GM12878 (cell line): ENCODE measurements around the gene BGLAP.

Experiments used
- ZNF24 ChIP-seq: fragments of 450-650 bp; IDR thresholded peaks from 2 replicates; pipeline ENCODE4 v1.6.1; 2017; ENCODE audit warnings: antibody characterized with exemption, mild to moderate bottlenecking
- TF ChIP-seq, protein P1 (sequence below), 3 experiments: IDR thresholded peaks in 2 of 3; conservative IDR thresholded peaks in 1 of 3; 2 replicates each; pipeline ENCODE4 v1.5.1; 2011; ENCODE audit warnings: low read depth in 3 of 3, low read length in 3 of 3, mild to moderate bottlenecking in 3 of 3, control low read depth in 2 of 3, moderate library complexity in 2 of 3, inconsistent platforms in 1 of 3, mixed read lengths in 1 of 3; ENCODE audit not compliant: control insufficient read depth in 2 of 3, insufficient read depth in 1 of 3; ENCODE audit errors: extremely low read depth in 1 of 3

DNA sequence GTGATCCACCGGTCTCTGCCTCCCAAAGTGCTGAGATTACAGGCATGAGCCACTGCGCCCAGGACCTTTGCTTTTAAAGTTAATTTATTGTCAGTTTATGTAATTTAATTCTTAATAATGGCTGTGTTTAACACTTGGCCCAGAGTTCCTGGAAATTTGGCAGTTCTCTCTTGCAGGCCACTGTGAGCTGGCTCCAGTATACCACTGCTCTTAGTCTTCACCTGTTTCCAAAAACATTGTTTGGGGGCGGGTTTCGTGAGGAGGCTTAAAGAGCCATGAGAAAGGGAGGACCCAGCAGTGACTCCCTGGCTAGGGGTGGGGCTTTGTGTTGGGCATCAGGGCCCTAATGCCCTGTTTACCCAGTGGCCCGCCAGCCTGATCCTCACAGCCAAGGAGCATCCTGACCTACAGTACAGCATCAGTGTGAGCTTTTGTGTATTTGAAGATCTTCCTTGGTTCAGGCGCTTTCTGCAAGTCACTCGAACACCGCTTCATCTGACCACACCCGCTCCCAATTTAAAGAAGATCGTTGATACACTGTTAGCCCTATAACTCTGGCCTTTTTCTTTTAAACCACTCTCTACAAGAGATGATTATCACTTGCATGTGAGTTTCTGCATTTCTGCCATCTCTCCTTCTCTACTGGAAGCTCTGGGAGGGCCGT is 12.0 kb upstream of the BGLAP start:
- TF ChIP-seq, protein P1, sequence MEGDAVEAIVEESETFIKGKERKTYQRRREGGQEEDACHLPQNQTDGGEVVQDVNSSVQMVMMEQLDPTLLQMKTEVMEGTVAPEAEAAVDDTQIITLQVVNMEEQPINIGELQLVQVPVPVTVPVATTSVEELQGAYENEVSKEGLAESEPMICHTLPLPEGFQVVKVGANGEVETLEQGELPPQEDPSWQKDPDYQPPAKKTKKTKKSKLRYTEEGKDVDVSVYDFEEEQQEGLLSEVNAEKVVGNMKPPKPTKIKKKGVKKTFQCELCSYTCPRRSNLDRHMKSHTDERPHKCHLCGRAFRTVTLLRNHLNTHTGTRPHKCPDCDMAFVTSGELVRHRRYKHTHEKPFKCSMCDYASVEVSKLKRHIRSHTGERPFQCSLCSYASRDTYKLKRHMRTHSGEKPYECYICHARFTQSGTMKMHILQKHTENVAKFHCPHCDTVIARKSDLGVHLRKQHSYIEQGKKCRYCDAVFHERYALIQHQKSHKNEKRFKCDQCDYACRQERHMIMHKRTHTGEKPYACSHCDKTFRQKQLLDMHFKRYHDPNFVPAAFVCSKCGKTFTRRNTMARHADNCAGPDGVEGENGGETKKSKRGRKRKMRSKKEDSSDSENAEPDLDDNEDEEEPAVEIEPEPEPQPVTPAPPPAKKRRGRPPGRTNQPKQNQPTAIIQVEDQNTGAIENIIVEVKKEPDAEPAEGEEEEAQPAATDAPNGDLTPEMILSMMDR (IDR thresholded peaks at IDR 0.05 in 2 of 3, conservative IDR thresholded peaks at IDR 0.05 in 1 of 3; ENCODE audit: control insufficient read depth in 2 of 3, extremely low read depth in 1 of 3, insufficient read depth in 1 of 3, low read depth in 3 of 3, low read length in 3 of 3), result no peak
- no peak for TF ChIP-seq ZNF24
